ENCODE data around the gene NSD2.
"Not testable (repeated sequence)": the region's sequence is repeated elsewhere in the genome, so short reads cannot be mapped to it uniquely, and the experiment has no call there.

NSD2 gene

DNA sequence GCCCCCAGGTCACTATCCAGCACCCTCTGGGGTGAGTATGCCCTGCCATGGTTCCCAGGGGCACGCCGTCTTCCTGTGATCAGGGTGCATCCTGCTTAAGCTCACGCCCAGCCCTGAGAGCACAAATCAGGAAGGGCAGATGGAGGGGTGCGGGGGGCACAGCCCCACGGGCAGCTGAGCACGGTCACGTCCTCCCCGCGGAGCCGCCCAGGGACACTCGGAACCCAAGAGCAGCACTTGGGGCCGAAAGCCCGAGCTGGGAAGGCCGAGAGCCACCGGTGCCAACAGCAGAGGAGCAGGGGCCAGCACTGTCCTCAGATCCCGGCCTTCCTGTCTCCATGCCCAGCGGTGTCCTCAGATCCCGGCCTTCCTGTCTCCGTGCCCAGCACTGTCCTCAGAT lies 116.1 kb downstream of the NSD2 start:
- no peak for DNase-seq

DNA sequence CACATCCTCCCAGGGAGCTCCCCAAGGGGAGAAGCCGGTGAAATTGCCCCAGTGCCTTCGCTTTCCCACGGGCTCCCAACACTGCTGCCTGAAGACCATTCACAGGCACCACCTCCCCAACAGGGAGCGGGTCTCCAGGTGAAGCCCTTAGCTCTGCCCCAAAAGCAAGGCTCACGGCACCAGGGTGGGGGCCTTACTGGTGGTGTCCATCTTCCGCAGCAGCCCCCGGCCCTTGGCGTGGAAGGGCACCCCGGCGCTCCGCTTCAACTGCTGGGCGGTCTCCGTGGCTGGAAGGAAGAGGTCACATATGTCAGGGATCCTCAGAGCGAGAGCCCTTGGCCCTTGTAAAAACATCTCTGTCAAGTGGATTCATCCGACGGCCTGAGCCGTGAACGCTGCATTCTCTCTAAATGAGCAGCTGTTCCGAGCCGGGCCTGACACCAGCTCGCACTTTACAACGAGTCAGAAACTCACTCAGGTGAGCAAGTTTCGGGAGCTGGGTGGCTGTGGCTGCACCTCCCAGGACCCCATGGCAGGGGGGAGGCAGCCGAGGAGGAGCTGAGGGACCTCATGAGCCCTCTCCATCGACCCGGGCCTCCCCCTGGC lies 116.6 kb downstream of the NSD2 start:
- DNase-seq: no peak

DNA sequence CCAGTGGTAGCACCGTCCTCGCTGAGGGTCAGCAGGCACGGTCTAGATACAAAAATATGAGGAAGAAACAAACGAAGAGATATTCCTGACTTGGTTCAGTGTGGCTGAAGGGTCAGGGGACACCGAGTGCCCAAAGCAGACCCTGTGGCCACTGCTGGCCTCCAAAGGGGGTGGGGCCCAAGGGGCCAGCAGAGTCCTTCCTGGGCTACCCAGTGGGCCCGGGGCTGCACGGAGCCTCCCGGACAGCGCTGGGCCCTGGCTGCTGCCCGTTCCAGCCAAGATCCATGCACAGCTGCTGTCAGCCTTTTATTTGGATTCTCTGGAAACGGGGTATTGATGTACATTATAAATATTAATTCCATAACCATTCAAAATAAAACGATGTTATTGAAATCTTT lies 117.1 kb downstream of the NSD2 start:
- no peak for DNase-seq

DNA sequence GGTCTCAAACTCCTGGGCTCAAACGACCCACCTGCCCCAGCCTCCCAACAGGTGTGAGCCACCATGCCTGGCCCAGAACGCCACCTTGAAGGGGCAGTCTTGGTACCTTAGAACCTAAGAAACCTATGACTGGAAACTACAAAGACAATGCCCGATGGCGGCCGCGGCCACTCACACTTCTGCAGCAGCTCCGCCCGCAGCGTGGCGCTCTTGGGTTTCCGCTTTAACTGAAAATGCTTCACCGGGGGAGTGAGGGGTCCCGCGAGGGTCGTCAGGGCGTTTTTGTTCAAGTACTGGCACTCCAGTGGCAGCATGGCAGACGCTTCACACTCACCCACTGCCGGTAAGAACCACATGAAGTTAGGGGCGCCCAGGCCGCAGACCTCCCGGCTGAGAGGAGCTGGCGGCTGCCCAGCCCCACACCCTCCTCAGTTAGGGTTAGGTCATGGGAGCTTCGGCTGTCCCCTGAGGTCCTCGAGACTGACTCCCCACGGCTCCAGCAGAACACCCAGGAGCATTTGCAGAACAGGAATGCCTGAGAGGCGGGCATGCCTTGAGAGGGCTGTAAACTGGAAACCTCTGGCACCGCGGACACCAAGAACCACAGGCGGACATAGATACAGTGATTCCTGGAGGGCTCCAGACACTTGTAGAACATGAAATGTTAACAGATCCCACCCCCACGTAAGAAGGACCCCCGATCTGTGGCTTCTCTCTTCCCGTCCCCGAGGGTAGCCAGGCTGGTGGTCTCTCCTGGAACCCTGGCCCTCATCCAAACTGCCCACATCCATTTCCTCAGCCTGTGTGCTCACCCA lies 118.5 kb downstream of the NSD2 start:
- DNase-seq: no peak

DNA sequence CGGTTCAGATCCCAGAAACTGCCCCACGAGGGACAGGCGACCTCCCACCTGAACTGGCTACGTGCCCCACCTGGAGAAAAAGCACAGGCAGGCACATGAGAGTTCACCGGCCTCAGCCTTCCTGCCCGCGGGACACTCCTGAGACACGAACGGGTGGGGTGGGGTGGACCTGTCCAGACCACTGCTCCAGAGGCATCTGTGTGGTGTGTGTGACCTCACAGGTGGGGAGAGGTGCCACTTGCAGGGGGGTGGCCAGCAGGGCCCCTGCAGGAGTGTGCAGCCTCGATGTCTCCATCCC lies 119.1 kb downstream of the NSD2 start:
- no peak for DNase-seq

DNA sequence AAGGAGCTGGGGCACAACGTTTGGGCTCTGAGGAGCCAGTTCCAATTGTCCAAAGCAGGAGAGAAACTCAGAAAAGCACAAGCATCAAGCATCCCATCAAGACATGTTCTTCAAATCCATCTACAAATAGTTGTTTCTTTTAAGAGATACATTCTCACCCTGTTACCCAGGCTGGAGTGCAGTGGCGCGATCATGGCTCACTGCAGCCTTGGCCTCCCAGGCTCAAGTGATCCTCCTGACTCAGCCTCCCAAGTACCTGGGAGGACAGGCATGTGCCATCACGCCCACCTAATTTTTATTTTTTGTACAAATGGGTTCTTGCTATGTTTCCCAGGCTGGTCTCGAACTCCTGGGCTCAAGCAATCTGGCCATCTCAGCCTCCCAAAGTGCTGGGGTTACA lies 119.5 kb downstream of the NSD2 start:
- DNase-seq: no peak

DNA sequence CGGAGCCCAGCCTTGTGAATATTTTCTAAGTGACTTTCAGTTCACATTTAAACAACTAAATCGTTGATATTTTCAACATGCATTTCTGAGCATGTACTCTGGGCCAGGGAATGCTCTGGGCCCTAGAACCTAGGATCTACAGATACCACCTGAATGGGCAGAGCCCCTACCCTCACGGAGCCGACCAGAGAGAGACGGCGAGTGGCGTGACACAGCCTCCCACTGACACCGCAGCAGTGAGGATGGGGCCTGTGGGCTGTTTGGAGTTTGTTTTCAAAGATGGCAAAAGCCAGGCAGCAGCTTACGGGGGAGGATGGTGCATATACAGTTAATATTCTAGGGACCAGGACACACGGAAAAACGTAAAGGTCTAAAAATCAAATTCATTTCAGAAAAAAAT lies 119.9 kb downstream of the NSD2 start:
- no peak for DNase-seq

DNA sequence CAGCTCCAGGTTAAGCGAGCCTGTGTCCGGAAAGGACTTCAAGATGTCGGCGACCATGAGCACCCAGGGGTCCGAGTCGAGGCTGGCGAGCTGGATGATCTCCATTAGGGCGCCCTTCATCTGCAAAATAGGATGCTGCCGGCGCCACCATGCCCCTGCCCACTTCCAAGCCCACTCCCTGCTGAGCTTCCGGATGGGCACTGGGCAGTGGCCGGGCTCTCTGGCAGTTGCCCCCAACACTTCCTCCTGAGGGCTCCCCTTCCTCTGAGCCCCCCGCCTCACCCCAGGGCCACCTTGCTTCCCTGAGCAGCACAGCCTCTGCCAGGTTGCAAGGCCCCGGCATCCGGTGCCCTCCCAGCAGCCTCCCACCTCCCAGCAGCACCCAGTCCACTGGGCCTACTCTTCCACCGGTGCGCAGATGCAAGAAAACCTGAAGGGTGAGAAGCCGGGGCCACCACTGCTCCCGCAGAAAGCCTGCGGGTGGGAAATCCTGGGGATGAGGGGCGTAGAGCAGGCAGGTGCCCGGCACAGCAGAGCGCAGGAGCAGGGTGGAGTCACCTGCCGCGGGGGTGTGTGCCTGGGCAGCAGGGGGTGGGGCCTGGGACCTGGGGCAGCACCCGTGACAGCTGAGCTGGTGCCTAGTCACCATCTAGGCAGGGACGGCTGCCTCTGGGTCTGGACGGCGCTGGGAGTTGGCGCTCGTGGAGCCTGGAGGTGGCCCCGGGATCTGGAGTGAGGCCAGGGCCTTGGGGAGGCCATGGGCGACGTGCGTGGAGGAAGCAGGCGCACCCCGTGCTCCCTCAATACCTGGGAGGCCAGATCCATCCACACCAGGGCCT lies 120.6 kb downstream of the NSD2 start:
- DNase-seq: no peak

DNA sequence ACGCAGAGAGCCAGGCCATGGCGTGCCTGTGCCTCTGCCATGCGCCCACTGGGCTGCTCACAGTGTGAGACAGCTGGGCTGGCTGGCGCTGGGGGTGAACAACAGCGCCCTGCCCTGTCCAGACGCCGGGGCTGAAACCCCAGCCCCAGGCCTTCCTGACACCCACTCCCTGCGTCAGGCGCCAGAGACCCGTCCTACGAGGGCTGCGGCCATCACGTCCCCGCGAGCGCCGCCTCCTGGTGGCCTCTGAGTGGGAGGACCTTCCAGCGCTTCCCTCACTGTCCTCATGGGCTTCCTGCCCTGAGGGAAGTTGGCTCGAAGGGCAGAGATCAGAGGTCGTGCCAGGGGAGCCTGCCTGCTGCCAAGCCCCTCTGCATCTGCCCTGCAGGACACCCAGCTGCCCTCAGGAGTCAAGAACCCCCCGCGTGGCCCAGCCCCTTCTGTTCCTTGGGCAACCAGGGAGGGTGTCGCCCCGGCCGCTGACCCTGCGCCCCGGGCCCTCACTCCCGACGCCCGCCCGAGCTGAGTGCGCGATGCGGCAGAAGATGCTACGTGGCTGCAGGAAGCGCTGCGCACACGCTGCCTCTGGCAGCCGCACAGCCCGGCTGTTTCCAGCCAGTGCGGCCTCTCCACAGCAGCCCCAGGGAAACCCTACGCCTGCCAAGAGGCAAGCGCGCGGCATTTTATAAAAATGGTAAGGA lies 121.4 kb downstream of the NSD2 start:
- no peak for DNase-seq

DNA sequence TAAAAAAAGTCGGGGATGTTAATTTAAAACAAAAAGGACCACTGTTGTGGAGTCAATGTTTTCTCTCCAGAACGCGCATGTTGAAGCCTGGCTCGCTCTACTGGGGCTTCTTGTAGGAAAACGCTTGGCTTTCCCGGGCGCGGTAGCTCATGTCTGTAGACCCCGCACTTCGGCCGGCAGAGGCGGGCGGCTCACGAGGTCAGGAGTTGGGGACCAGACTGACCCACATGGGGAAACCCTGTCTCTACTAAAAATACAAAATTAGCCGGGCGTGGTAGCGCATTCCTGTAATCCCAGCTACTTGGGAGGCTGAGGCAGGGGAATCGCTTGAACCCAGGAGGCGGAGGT lies 122.0 kb downstream of the NSD2 start:
- no peak for DNase-seq

DNA sequence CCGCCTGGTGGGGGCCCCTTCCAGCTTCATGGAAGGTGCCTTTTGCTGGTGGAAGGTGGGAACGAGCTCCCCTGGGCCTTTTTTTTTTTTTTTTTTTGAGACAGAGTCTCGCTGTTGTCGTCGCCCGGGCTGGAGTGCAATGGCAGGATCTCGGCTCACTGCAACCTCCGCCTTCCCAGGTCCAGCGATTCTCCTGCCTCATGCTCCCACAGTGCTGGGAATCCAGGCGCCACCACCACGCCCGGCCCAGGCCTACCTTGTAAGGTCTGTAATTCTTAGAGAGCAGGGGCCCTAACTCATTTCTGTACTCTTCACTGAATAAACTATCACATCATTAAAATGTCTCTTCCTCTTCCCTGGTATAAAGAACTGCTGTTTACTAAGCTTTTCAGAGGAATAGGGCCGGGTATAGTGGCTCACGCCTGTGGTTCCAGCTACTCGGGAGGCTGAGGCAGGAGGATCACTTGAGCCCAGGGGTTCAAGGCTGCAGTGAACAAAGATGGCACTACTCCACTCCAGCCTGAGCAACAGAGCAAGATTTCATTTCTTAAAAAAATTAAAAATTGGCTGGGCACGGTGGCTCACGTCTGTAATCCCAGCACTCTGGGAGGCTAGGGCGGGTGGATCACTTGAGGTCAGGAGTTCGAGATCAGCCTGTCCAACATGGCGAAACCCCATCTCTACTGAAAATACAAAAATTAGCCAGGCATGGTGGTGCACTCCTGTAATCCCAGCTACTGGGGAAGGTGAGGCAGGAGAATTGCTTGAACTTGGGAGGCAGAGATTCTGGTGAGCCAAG lies 122.7 kb downstream of the NSD2 start:
- DNase-seq: not testable (repeated sequence)

DNA sequence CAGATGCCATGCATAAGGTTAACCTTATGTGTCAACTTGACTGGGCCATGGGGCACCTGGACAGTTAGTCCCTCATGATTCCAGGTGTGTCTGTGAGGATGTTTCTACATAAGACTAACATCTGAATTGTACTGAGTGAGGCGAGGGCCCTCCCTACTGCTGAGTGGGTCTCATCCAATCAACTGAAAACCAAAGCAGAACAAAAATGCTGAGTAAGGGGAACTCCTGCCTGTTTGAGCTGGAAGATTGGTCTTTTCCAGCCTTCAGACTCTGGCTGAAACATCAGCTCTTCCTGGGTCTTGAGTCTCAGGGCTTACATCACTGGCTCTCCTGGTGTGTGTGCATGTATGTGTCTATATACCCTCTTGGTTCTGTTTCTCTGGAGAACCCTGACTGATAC lies 123.7 kb downstream of the NSD2 start:
- DNase-seq: no peak

DNA sequence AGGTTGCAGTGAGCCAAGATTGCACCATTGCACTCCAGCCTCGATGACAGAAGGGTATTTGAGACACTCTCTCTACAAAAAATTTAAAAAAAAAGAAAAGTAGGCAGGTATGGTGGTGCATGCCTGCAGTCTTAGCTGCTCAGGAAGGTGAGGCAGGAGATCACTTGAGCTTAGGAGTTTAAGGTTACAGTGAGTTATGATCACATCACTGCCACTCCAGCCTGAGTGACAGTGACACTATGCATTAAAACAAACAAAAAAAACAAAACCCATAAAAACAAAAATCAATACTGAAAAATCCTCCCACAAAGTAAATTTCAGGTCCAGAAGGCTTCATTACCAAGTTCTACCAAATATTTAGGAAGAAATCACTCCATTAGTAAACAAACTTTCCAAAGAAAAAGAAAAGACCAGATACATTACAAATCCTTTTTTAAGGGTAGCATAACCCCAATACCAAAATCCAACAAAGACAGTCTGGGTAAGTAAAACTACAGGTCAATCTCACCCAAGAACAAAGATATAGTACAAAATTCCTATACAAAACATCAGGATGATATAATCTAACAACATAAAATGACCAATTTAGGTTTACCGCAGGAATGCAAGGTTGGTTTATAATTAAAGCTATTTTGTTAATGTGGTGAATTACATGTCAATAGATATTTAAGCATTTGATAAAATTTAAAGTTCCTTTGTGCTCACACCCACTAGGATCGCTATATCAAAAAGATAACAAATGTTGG lies 125.8 kb downstream of the NSD2 start:
- DNase-seq: no peak

DNA sequence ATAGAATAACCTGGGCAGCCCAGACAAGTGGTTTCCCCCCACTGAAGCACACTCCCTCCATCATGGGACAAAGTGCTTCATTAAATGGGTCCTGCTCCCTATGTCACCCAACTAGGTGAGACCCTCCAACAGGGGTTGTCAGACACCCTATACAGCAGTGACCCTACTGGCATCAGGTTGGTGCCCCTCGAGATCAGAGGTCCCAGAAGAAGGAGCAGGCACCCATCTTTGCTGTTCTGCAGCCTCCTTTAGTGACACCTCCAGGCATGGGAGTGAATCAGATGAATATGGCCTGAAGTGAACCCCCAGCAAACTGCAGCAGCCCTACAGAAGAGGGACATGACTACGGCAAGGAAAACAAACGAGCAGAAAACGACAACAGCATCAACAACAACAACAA lies 126.5 kb downstream of the NSD2 start:
- no peak for DNase-seq

DNA sequence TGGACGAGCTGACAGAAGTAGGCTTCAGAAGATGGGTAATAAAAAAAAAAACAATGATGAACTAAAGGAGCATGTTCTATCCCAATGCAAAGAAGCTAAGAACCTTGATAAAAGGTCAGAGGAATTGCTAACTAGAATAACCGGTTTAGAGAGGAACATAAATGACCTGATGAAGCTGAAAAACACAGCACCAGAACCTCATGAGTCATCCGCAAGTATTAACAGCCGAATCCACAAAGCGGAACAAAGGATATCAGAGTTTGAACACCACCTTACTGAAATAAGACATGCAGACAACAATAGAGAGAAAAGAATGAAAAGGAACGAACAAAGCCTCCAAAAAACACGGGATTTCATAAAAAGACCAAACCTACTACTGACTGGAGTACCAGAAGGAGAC lies 127.1 kb downstream of the NSD2 start:
- DNase-seq: no peak

DNA sequence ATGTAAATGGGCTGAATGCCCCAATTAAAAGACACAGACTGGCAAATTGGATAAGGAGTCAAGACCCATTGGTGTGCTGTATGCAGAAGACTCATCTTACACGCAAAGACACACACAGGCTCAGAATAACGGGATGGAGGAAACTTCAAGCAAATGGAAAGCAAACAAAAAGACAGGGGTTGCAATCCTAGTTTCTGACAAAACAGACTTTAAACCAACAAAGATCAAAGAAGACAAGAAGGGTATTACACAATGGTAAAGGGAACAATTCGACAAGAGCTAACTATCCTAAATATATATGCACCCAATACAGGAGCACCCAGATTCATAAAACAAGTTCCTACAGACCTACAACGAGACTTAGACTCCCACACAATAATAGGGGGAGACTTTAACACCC lies 128.1 kb downstream of the NSD2 start:
- not testable (repeated sequence) for DNase-seq

DNA sequence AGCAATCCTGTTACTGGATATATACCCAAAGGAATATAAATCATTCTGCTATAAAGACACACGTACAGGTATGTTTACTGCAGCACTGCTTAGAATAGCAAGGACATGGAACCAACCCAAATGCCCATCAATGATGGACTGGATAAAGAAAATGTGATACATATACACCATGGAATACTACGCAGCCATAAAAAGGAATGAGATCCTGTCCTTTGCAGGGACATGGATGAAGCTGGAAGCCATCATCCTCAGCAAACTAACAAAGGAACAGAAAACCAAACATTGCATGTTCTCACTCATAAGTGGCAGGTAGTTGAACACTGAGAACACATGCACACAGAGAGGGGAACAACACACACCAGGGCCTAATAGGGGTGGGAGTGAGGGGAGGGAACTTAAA lies 132.2 kb downstream of the NSD2 start:
- DNase-seq: not testable (repeated sequence)

DNA sequence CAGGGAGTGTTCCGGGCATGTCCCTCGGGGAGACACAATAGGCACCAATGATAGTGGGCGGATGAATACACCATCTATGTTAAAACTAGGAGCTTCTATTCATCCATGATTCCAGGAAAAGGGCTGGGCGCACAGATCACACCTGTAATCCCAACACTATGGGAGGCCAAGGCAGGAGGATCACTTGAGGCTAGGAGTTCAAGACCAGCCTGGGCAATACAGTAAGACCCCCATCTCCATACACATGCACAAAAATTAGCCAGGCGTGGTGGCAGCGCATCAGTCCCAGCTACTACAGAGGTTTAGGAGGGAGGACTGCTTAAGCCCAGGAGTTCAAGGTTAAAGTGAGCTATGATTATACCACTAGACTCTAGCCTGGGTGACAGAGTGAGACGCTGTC lies 135.2 kb downstream of the NSD2 start:
- no peak for DNase-seq

DNA sequence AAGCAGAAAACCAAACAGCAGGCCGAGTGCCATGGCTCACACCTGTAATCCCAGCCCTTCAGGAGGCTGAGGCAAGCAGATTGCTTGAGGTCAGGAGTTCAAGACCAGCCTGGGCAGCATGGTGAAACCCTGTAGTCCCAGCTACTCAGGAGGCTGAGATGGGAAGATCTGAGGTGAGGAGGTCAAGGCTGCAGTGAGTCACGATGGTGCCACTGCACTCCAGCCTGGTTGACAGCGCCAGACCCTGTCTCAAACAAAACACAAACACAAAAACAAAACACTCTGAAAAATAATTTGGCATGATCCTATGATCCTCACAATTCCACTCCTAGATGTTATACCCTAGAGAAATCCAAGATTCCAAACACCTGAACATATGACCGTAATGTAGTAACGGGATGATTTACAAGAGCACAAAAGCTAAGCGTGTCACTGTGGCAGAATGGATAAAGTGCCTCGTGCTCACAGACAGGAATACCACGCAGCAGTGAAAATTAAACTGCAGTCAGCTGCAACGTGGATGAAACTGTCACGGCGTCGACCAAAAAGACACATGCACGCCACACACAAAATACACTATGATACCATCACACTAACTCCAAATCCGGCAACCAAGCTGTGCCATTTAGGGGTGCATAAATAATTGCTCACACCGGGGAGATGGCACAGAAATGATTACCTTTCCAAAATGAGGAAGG lies 135.9 kb downstream of the NSD2 start:
- no peak for DNase-seq

DNA sequence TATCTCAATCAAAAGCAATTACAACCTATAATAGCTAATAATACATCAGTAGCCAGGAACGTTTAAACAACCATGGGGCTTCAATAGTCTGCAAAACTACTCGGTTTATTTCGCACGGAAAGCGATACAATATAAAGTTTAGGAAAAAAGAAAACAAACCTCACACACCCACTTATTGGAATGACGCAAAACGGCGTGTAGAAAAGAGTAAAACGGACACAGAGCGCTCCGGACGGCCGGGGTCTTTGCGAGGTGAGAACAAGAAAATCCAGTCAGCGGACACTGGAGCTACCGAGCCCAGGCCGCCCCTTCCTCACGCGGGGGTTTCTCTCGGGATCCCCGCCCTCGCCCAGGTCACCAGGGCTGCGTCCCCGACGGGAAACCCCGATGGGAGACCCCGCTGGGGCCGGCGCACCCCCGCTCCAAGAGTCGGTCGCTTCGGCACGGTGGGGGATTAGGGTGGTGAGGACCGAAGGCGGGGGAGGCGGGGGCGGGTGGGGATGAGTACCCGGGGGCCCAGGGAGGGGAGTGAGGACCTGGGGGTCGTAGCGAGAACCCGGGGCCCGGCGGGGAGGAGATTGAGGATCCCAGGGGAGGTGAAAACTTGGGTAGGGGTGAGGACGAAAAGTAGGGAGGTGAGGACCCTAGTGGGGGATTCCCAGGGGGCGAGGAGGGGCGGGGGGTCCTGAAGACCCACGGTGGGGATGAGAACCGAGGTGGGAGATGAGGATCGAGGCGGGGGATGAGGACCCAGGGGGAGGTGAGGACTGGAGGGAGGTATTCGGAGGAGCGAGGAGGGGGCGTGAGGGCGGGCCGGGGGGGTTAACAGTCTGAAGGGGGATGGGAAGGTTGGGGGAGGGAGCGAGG lies 136.8 kb downstream of the NSD2 start:
- DNase-seq: no peak

DNA sequence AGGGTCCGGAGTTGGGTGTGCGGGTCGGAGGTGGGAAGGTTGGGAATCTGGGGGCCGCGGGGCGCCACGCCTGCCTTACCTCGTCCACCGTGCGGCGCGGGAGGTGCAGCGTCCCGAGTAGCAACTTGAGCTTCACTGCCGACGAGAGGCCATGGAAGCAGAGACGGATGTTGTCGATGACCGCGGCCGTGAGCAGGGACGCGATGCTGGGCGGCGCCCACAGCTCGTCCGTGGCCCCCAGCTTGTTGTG lies 137.4 kb downstream of the NSD2 start:
- no peak for DNase-seq

Measured in NCI-H1694 (cell line).